Fibroblast of skin of left biceps (primary cell): Measurements from ENCODE around the gene PTPN14.

Experiments
- DNase-seq, 2 experiments: peaks; one replicate each; pipeline ENCODE4 v3.0.0-alpha.2; 2013; ENCODE audit warnings: low read depth in 2 of 2

PTPN14 gene

DNA sequence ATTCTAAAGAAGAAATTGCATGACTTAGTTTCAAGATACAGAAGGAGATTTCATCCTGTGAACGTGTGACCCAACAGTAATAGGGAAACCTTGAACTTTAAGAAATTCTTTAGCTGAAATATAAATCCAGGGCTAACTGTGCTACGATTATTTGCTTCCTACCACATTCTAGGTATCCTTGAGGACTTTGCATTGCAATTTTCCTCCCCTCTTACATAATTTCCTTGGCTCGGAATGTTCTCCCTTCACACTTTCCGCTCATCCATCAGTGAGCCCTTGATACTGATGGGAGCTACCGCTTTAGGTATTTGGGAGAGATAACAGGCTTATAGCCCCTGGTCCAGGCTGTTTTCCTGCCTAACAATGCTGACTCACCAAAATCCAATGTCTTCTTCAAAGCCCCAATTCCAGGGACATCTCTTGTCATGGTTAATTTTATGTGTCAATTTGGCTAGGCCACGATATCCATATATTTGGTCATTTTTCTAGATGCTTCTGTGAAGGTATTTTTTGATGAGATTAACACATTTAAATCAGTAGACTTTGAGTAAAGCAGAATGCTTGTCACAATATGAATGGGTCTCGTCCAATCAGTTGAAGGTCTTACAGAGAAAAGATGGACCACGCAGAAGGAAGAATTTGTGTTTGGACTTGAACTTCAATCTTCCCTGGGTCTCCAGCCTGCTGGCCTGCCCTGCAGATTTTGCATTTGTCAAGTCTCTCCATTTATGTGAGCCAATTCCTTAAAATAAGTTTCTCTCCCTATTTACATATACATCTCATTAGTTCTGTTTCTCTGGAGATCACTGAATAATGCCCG, 121.2 kb downstream of the PTPN14 start:
- peak in 1 of 2 experiments; percentile 21 for DNase-seq

DNA sequence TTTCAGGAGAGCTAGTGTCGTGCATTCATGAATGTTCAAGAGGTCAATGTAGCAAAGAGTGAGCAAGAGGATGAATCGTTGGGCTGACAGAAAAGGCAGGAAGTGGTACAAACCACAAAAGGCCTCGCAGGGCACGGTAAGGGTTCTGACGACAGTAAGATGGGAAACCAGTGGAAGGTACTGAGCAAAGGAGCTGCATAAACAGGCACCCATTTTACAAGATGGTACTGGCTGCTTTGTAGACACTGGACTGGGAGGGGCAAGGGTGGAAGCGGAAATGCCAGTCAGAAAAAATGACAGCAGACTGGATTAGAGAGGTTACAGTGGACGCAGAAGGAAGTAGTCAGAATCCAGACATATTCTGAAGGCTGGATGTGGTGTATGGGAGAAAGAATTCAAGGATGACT, 123.5 kb downstream of the PTPN14 start:
- peak in 1 of 2 experiments; percentile 47 for DNase-seq

DNA sequence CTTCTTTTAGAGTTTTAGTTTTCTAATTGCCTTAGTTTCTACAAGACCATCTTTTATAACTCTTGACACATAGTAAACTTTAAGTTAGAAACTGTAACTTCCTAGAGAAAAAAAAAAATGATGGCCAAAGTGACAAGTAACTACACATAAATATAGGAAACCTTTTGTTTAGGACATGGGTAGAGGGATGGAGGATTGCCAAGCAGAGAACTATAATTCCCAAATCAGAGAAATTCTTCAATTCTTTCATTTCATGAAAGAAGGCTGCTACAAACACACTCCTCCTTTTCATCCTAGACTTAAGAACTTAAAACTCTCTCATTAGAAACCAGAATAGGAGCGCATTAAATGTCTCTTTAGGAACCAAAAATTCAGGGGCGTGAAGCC, 125.0 kb downstream of the PTPN14 start:
- no peak for DNase-seq

DNA sequence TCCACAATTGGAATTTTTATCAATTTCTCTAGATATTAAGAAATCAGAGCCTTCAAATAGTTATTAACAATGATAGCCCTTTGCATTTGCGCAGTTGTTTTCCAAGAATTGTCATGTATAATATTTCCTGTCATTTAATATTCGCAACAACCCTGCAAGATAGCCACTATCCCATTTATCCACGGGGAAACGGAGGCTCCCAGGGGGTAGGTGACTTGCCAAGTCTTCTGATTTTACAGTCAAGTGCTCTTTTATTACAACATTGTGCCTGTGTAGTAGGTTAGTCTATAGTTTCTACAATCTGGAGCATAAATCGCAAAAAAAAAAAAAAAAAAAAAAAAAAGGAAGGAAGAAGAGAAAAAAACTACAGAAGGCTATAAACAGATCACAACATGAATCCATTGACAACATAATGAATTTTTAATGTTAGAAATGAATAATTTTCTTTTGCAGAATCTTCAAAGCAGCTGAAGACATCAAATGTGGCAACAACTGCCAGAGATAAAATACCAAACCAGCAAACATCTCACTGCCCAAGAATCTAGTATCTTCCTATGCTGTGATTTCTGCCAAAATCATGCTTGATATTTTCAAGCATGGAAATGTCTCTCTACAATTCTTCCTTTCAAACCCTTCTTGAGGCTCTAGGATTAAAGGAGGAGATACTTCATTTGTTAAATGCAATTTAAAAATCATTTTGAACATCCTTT, 125.5 kb downstream of the PTPN14 start:
- DNase-seq, result no peak

DNA sequence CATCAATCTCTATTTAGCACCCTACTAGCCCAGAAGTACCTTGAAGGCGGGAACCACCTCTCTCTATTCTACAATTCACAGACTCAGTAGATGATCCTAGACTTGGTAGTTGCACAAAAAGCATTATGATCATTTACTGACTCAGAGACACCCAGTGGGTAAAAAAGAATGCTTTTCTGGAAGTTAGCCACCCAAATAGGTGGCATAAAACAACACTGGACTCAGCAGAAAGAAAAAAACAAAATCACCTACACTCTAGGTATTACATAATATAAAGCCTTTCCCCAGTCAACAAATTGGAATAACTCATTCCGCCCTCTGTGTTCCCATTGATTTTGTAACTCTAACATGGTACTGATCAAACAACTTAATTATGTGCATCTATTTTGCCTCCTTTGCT, 126.3 kb downstream of the PTPN14 start:
- no peak for DNase-seq

DNA sequence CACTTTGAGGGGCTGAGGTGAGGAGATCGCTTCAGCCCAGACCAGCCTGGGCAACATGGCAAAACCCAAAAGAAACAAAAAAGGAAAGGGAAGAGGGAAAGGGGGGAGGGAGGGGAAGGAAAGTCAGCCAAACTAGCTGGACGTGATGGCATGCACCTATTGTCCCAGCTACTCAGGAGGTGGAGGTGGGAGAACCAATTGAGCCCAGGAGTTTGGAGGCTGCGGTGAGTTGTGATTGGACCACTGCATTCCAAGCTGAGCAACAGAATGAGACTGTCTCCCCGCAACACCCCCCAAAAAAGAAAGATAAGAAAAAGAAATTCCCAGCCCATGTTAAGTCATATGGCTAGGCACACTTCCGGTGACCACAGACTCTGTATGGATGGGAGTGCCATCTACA, 128.4 kb downstream of the PTPN14 start:
- no peak for DNase-seq

DNA sequence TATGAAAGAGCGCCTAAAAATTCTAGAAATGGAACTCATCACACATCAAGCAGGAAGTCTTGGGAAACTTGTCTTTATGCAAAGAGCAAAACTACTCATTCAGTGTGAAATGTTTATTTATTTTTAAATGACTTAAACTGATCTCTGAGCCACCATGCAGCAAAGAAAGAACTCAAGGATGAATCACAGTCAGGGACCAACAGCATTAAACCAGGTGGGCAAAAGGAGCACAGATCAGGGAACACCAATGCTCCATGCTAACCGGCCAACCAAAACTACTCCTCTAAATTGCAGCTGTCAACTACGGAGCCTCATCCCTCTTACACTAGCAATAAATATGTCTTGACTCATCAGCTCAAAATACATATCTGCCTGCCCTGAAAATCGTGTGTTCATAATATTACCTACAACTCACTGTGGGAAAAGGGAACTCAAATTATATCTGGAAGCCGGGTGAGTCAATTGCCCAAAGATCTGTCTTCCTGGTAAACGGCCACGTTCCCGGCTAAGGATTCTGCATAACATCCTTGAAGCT, 129.2 kb downstream of the PTPN14 start:
- peak in 1 of 2 experiments; percentile 63 for DNase-seq

DNA sequence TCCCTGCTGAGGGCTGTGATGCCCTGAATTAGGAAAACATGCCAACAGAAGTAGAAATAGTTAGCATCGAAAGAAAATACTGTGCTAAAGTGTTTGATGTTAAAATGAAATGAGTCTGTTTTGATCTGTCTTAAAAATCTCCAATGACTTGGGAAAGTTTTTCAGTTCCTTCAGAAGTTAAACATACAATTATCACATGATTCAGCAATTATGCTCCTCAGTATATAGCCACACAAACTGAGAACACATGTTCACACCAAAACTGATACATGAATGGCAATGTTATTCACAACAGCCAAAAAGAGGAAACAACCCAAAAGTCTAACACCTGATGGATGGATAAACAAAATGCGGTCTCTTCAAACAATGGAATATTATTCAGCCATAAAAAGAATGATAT, 130.6 kb downstream of the PTPN14 start:
- no peak for DNase-seq

DNA sequence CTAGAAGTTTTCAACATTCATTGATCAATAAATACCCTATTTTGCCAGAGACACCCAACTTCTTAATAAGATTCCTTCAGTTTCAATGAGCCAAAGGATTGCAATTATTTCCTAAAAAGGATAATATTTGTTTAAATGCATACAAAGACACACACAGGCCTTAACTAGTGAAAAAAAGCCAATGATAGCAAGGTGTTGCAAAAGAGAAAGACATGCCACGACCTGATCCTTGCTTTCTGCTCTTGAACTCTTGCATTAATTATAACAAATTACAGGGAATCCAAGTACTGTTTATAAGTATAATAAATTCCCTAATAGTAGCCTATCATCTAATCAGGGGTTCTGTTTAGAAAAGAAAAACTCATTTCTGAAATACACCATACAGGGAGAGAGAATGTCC, 131.1 kb downstream of the PTPN14 start:
- DNase-seq, result no peak

DNA sequence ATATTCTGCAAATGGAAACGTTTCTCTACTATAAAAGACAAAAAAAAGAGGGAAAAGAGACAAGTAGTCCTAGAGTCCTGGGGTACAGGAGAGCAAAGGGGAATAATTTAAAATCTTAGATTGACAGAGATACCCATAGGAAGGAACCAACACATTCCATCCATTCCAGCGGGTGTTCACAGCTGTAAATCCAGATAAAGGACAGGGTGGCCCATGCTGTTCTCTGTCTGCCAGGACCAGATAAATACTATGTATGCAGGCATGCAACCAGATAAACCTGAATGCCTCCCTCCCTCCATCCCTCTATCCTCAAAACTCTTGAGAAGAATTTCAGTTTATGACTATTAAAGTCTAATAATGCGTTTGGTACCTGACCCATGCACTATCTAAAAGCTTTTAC, 131.8 kb downstream of the PTPN14 start:
- DNase-seq, result no peak

DNA sequence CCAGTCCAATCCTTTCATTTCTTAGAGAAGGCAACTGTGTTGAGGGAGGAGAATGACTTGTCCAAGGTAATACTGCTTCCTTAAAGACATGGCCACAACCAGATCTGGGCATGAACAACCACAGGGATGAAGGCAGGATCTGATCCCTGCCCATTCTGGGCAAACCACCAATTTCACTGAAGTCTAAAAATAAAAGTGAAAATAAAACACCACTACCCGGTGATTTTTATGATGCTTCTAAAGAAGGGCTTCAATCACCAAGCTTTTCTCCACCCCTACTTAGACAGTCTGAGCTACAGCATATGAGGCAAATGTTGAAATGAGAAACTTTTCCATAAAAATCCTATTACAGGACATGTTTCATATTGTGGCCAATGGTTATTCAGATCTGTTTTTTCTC, 133.0 kb downstream of the PTPN14 start:
- DNase-seq, result no peak

DNA sequence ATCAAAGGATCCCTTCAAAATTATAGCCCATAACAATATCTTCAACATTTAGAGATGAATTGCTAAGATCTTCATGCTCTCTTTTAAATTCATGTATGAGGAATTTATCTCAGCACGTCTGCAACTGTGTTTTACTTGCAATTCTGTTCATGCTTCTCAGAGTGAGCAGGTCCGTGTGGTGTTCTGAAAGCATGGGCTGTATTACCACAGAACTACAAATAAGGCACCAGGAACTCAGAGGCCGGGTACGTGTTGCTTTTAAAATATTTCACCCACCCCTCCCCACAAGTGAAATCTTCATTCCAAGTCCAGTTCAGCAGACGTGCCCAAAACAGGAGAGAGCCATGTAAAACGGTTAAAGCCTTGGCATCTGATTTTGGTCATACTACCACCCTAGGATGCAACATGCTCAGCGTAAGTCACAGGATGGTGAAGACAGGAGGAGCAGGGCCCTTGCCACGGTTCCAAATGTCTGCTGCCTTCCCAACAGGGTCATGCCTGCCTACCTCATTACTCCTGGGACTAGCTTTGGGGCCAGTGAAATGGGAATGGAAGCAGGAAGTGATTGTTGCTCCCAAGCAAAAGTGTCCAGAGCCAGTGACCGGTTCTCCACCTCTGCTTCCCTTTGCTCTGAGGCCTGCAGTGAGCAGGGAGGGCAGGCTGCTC, 133.7 kb downstream of the PTPN14 start:
- DNase-seq, result no peak

DNA sequence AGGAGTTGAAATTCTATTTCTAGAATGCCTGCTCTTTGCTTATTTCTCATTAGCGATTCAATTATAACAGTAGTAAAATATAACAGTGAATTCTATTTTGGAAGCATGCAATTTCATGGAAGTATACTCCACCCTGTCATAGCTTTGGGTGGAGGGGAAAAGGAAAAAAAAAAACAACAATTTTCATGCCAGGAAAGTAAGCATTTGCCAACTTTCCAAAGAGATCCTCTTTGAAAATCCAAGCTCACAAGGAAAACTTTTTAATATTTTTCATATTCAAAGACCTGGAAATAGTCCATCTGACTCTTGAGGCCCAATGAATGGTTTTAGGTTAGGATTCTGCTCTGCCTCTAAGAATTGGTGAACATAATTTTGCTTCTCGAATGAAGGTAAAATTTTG, 134.5 kb downstream of the PTPN14 start:
- no peak for DNase-seq

DNA sequence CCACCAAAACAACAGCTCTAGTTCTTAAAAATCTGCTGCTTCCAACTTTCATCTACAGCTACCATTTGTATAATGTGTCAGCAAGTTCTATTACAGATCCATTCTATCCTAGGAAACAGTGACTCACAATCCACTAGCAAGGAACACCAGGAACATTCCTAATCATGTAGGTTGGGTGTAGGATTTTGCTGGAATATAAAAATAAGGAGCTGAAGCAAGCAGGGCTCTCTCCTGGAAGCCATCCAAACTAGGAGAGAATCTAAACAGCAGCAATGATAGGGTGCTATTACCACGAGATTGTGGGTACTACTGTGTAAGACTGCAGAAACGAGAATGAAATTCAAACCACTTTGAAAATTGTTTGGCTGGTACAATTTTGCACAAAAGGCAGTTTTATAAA, 135.0 kb downstream of the PTPN14 start:
- peak; percentile 34 to 43 for DNase-seq

DNA sequence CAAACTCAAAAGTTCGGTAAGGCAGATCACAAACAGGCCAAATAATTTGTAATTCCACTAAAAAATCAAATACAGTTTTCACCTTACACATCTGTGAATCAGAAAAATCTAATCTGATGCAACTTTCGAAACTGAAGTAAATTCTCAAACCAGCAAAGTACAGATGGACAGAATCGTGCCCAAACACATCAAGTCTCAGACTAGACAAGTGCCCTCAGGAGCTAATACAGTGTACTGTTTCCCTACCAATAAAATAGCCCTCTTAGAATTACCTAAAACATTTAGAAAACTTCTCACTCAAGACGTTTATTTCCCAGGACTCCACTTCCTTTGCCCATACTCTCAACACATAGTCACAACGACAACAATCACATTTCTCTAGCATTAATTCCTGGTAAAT, 136.3 kb downstream of the PTPN14 start:
- DNase-seq, result no peak

DNA sequence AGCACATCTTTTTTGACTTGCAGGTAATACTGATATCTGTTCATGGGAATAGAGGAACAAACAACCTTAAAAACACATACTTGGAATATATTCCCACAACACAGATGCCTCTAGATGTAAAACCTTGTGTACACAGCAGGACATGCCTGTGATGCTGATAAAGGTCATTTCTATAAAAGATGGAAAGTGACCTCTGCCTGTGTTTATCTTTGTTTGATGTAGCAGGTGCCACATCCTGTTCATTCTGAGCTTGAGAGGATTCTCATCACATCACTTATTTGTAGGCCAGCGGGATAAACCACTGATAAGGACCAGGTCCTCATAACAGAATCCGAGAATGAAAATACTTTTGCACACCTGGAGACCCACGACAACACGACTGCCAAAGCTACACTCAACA, 136.7 kb downstream of the PTPN14 start:
- DNase-seq, result no peak

DNA sequence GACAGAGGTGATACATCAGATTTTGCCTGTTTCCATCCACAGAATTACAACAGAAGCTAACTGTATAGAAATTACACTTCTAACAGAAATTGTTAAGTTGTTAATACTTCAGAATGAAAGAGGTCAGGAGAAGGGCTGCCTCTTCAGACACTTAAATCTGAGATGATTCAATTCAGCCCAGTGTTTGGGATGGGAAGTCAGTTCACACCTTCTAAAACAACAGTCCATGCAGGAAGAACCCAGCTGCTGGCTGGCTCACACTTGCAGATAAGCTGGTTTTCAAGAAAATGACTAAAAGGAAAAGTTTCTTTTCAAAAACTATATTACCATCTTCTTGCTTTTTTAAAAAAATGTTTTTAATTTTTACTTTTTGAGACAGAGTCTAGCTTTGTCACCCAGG, 138.1 kb downstream of the PTPN14 start:
- no peak for DNase-seq

DNA sequence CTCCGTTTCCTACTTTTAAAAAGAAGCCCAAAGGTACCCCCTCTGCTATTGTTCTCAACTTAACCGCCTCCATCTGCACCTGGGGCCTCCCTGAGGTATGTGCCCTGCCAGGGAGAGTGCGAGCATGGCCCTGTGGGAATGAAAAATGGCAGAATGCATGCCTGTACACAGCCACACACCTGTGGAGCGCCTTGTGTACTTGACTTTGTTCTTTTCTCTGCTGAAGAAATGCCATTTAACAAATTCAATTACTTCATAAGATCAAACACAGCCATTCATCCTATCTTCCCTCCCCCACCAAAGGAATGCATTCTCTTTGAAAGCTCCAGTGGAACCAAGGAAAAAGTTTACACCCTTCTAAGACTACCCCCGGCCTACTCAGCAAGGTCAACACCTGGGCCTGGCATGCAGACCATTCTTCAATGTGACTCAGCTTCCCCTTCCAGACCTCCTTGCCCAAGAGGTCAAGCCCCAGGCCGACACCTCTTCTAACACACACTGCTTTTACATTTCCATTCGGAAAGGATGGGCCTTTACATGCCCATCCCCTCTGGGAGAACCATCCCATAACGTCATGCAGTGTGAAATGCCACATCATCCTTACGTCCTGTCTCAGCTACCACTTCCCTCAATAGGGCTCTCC, 146.7 kb downstream of the PTPN14 start:
- no peak for DNase-seq

DNA sequence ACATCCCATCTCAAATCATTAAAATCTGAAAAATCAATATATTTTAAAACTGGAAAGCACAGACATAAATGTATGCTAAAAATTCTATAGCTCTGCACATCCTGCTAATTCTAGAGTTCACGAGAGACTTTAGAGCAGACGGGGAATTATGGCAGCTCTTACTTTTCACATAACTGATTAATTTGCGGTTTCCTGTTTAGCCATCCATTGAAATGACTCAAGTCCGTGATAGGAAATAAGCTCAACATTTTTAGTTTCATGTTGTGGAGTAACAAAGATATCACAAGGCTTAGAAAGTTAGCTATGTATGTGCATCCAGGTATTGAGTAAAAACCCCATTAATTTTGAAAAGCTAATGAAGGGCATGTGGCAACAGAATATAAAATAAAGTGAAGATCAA, 147.2 kb downstream of the PTPN14 start:
- peak in 1 of 2 experiments; percentile 61 for DNase-seq

DNA sequence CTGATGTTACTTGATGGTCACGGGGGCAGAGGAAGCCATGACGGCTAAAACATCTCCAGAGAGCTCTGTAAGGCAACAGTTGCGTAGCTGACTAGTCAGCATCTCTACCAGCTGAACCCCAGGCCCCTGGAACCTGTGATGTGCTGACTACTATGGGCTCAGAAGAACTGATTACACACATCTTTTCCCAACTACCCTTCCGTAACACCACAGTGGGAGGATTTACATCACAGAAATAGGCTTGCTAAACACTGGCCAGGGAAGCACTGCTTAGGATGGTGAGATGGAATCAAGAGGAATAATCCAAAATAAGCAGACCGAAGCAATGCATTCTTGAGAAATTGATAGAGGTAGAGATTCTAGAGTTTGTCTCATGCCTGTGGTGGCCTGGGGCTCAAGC, 148.0 kb downstream of the PTPN14 start:
- no peak for DNase-seq

DNA sequence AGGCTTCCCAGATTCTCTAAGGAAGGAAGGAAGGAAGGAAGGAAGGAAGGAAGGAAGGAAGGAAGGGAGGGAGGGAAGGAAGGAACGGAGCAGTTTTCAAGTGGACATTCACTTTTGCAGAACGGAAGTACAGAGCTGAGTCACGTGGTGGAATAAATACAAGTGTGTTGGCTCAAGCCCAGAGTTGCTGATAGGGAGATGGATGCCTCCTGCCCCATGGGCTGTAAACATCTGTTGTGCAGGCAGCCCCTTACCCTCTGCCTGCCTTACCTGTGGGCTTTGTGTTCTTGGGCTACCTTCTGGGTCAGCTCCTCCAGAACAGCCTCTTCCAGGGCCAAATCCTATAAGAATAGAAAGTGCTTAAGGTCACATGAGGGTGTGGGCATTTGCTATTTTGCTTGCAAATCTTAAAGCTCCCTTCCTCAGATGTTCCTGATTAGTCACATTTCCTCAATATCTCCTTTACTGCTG, 148.8 kb downstream of the PTPN14 start:
- DNase-seq, result no peak

DNA sequence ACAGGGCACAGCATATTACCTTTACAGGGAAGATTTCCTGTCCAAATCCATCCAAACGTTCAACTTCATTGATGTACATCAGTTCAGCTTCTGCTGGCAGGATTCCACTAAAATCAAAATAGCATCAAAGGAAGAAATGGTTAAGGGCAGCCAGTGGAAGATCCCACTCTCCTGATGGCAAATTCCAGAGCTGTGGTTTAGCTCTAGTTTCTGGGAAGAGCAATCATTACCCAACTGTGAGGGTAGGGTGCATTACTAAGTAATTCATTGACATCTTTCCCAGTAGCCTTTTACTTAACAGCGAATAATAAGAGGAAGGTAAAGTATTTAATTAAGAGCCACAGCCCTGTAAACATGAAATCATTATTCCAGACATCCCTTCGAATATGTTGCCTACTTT, 149.7 kb downstream of the PTPN14 start:
- peak in 1 of 2 experiments; percentile 17 for DNase-seq
